ENCODE measurements around the gene XAB2. TPM values are rescaled to one million over a fixed set of nuclear protein-coding genes. Genes with fewer than 3 reads are reported as not detected.

Gene XAB2
- total RNA-seq, 1 experiment from 2014 or later = 84.4 TPM

DNA sequence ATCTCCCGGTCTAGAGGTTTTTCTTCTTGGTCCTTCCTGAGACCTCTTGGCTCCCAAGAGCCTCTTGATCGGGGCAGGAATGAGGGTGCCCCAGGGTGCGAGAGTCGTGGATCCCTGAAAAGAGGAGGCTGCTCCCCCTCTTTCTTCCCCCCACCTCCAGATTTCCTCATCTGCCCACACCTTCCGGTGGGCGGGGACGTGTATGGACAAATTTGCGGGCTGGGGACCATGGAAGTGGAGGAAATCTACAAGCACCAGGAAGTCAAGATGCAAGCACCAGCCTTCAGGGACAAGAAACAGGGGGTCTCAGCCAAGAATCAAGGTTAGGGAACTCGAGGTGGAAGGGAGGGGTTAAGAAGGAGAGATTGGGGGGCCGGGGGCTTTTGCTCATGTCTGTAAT is 47.5 kb upstream of the XAB2 start, which contains the start of gene MCEMP1:
TSS of gene MCEMP1 (plus strand) at position 237 of the 400 bp plus-strand sequence. CDS start at position 268, 31 bp downstream.
- Histone ChIP-seq H3K27ac (ENCODE audit: low read length) (no peak within 1 kb of the TSS), H3K9ac (ENCODE audit: low read length) (no peak within 1 kb of the TSS), H3K9me2 (replicated peaks; ENCODE audit: low read length) (no peaks in the 10 kb centered on the region), H3K4me1 (ENCODE audit: insufficient read depth, low read length) (peaks cover 22% of the 10 kb centered on the region; the same call in 1 of the 2 replicates), H4K20me1 (ENCODE audit: low read length) (no peaks in the 10 kb centered on the region), H3F3A (ENCODE audit: low read length, unreplicated experiment) (no peaks in the 10 kb centered on the region), H2AFZ (ENCODE audit: low read length) (no peak within 1 kb of the TSS), H3K4me2 (ENCODE audit: low read length) (no peak within 1 kb of the TSS; the same call in 1 of the 2 replicates), H3K79me2 (ENCODE audit: low read length) (peaks cover 12% of the 10 kb centered on the region), H3K4me3 (ENCODE audit: low read length) (no peak within 1 kb of the TSS), H3K27me3 (ENCODE audit: low read length) (no peaks in the 10 kb centered on the region), H3K9me3 (ENCODE audit: low read length) (no peaks in the 10 kb centered on the region), H3K36me3 (ENCODE audit: low read depth, low read length) (no peaks in the 10 kb centered on the region)
- POLR2A ChIA-PET (ENCODE audit: unreplicated experiment) = no interaction called here
- no peak for DNase-seq
- BruUV-seq (replicated peaks) = no TSS peak
- CTCF ChIA-PET = no interaction called here
- intact Hi-C loops (cut with micrococcal nuclease) = no loop called here
- TF ChIP-seq CTCF (conservative IDR thresholded peaks at IDR 0.05; ENCODE audit: low read depth, low read length) = no peak
- no peak for TF ChIP-seq EZH2phosphoT487 (IDR thresholded peaks at IDR 0.05; ENCODE audit: borderline replicate concordance, low read length)
- TF ChIP-seq EZH2 (IDR thresholded peaks at IDR 0.05; ENCODE audit: low read length, unreplicated experiment) = no peak
- ATAC-seq = no peak

DNA sequence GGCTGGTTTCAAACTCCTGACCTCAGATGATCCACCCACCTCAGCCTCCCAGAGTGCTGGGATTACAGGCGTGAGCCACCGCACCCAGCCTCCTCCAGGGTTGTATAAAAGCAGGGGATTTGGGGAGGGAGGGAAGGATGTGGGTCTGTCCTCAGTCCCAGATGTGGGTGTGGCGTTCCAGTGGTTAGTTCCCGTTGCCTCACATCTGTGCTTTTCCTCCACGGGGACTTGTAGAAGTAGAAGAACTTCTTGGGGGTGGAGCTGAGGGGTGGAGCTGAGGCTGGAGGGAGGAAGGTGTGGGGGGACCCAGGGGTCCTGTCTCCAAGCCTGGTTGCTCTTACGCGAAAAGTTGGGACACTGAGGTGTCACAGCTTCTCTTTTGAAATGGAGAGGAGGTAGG is 47.0 kb upstream of the XAB2 start:
- POLR2A ChIA-PET (ENCODE audit: unreplicated experiment) = no interaction called here
- no peak overlapping the region; the same call in 1 of the 2 replicates for H3K4me2 ChIP-seq (ENCODE audit: low read length)
- no peaks in the 10 kb centered on the region for H3F3A ChIP-seq (ENCODE audit: low read length, unreplicated experiment)
- H2AFZ ChIP-seq (ENCODE audit: low read length) = no peak overlapping the region
- CTCF ChIA-PET = no interaction called here
- H3K9ac ChIP-seq (ENCODE audit: low read length) = no peak overlapping the region
- TF ChIP-seq EZH2 (IDR thresholded peaks at IDR 0.05; ENCODE audit: low read length, unreplicated experiment) = no peak
- TF ChIP-seq CTCF (conservative IDR thresholded peaks at IDR 0.05; ENCODE audit: low read depth, low read length) = no peak
- TF ChIP-seq EZH2phosphoT487 (IDR thresholded peaks at IDR 0.05; ENCODE audit: borderline replicate concordance, low read length) = no peak
- intact Hi-C loops (cut with micrococcal nuclease) = no loop called here
- H3K27me3 ChIP-seq (ENCODE audit: low read length) = no peaks in the 10 kb centered on the region
- H3K36me3 ChIP-seq (ENCODE audit: low read depth, low read length) = no peaks in the 10 kb centered on the region
- peaks cover 18% of the 10 kb centered on the region; the same call in 1 of the 2 replicates for H3K4me1 ChIP-seq (ENCODE audit: insufficient read depth, low read length)
- no peak for DNase-seq
- H3K4me3 ChIP-seq (ENCODE audit: low read length) = no peak overlapping the region
- H4K20me1 ChIP-seq (ENCODE audit: low read length) = no peaks in the 10 kb centered on the region
- H3K27ac ChIP-seq (ENCODE audit: low read length) = no peak overlapping the region
- BruUV-seq (replicated peaks) = no TSS peak
- H3K9me2 ChIP-seq (replicated peaks; ENCODE audit: low read length) = no peaks in the 10 kb centered on the region
- no peak for ATAC-seq
- H3K79me2 ChIP-seq (ENCODE audit: low read length) = peaks cover 7% of the 10 kb centered on the region
- no peaks in the 10 kb centered on the region for H3K9me3 ChIP-seq (ENCODE audit: low read length)

Data from PC-3 (cell line).